Endothelial cell of umbilical vein (primary cell): ENCODE data around the gene OR6K2. TPM values are rescaled to one million over a fixed set of nuclear protein-coding genes. Genes with fewer than 3 reads are reported as not detected.

Experiments
- BruUV-seq: library from RNA; stranded (reverse); fragments of 400-500 nt; replicated peaks from 2 replicates; lab custom pipeline; 2021; lab: Mats Ljungman, UMichigan
- CTCF ChIA-PET: fragments of 300-600, 350-600 bp; sonication (Branson Sonifier 250); formaldehyde crosslinking; loops from one replicate; lab custom pipeline; 2021; ENCODE audit warnings: antibody characterized with exemption, inconsistent platforms; lab: Charles Lee
- POLR2A ChIA-PET: fragments of 300-600, 350-600 bp; sonication (Branson Sonifier 250); formaldehyde crosslinking; loops from one replicate; lab custom pipeline; 2021; ENCODE audit warnings: antibody characterized with exemption, inconsistent platforms; lab: Charles Lee
- DNase-seq: peaks from one replicate; pipeline ENCODE4 v3.0.0-alpha.2; 2011; ENCODE audit warnings: low read depth, low spot score
- FAIRE-seq: peaks from 2 replicates; lab custom pipeline; 2011; peaks lifted over from hg19 to GRCh38; lab: Jason Lieb, UNC
- H2AFZ ChIP-seq: 2 replicates; pipeline ENCODE4 v1.6.0; 2012; ENCODE audit warnings: low read depth, low read length, control low read depth, inconsistent platforms
- H3K27ac ChIP-seq: 2 replicates; pipeline ENCODE4 v1.5.1; 2011; ENCODE audit warnings: low read depth, mild to moderate bottlenecking, control low read depth, low read length, moderate library complexity; ENCODE audit not compliant: insufficient read depth
- H3K27me3 ChIP-seq, 2 experiments: 2 replicates each; pipeline versions ENCODE4 v1.6.0 to v1.6.1; 2011; ENCODE audit warnings: low read length in 2 of 2, mixed read lengths in 1 of 2; ENCODE audit not compliant: control insufficient read depth in 2 of 2, insufficient read depth in 2 of 2
- H3K36me3 ChIP-seq, 2 experiments: 2 replicates in 1 of 2; 3 replicates in 1 of 2; pipeline ENCODE4 v1.5.1; 2011; ENCODE audit warnings: low read length in 2 of 2, mild to moderate bottlenecking in 1 of 2, moderate library complexity in 1 of 2; ENCODE audit not compliant: control insufficient read depth in 2 of 2, insufficient read depth in 2 of 2; ENCODE audit errors: extremely low read depth in 1 of 2
- H3K4me1 ChIP-seq: 3 replicates; pipeline ENCODE4 v1.5.1; 2011; ENCODE audit warnings: mild to moderate bottlenecking, low read length; ENCODE audit not compliant: control insufficient read depth, insufficient read depth; ENCODE audit errors: extremely low read depth
- H3K4me2 ChIP-seq: 2 replicates; pipeline ENCODE4 v1.6.1; 2011; ENCODE audit warnings: low read length, control low read depth, mixed read lengths; ENCODE audit not compliant: insufficient read depth
- H3K4me3 ChIP-seq, 3 experiments: fragments of 200-600 bp in 1 of 3; sonication (generic), shearing (Covaris generic) in 1 of 3; replicated peaks in 1 of 3; 2 replicates each; pipeline ENCODE4 v1.5.1; 2011 to 2016; ENCODE audit warnings: control low read depth in 3 of 3, low read length in 3 of 3, mild to moderate bottlenecking in 2 of 3, inconsistent platforms in 1 of 3, low read depth in 1 of 3, moderate library complexity in 1 of 3; ENCODE audit not compliant: insufficient read depth in 1 of 3
- H3K79me2 ChIP-seq: 2 replicates; pipeline ENCODE4 v1.6.0; 2012; ENCODE audit warnings: low read length, inconsistent platforms; ENCODE audit not compliant: control insufficient read depth, insufficient read depth
- H3K9ac ChIP-seq: replicated peaks from 2 replicates; pipeline ENCODE3; 2011; ENCODE audit warnings: low read length, control low read depth; ENCODE audit not compliant: insufficient read depth; ENCODE audit errors: extremely low read depth
- H3K9me1 ChIP-seq: replicated peaks from 3 replicates; pipeline ENCODE4 v1.6.0; 2011; ENCODE audit warnings: mild to moderate bottlenecking, low read length; ENCODE audit not compliant: control insufficient read depth, insufficient read depth; ENCODE audit errors: extremely low read depth
- H3K9me3 ChIP-seq: replicated peaks from 2 replicates; pipeline ENCODE4 v1.5.1; 2012; ENCODE audit warnings: low read length, inconsistent platforms; ENCODE audit not compliant: control insufficient read depth, insufficient read depth
- H4K20me1 ChIP-seq: replicated peaks from 2 replicates; pipeline ENCODE3; 2011; ENCODE audit warnings: mild to moderate bottlenecking, low read length; ENCODE audit not compliant: control insufficient read depth, insufficient read depth; ENCODE audit errors: extremely low read depth
- CTCF ChIP-seq, 2 donors: IDR thresholded peaks; 1 replicate in 1 of 2; 2 replicates in 1 of 2; pipeline ENCODE4 v1.5.1; 2011; ENCODE audit warnings: low read length in 2 of 2, mild to moderate bottlenecking in 2 of 2, moderate library complexity in 2 of 2, control low read depth in 1 of 2, inconsistent platforms in 1 of 2, low read depth in 1 of 2; ENCODE audit not compliant: insufficient read depth in 1 of 2; ENCODE audit errors: extremely low read depth in 1 of 2
- EZH2 ChIP-seq: IDR thresholded peaks from 2 replicates; pipeline ENCODE4 v1.6.1; 2012; ENCODE audit warnings: borderline replicate concordance, low read depth, mild to moderate bottlenecking, moderate library complexity, low read length, inconsistent platforms; ENCODE audit not compliant: severe bottlenecking
- FOS ChIP-seq: IDR thresholded peaks from 2 replicates; pipeline ENCODE4 v1.6.1; 2011; ENCODE audit warnings: mild to moderate bottlenecking, low read length, moderate library complexity, borderline replicate concordance; ENCODE audit not compliant: insufficient read depth
- GATA2 ChIP-seq: IDR thresholded peaks from 2 replicates; pipeline ENCODE4 v1.7.0; 2011; ENCODE audit warnings: low read depth, mild to moderate bottlenecking, moderate library complexity, mixed read lengths, low read length; ENCODE audit not compliant: insufficient read length, insufficient read depth
- JUN ChIP-seq: IDR thresholded peaks from 2 replicates; pipeline ENCODE4 v1.6.1; 2011; ENCODE audit warnings: borderline replicate concordance, low read depth; ENCODE audit not compliant: insufficient read length, insufficient read depth
- MYC ChIP-seq: IDR thresholded peaks from one replicate; pipeline ENCODE4 v1.6.1; 2011; ENCODE audit warnings: mild to moderate bottlenecking, low read depth, low read length
- POLR2A ChIP-seq: IDR thresholded peaks from 2 replicates; pipeline ENCODE4 v1.6.1; 2012; ENCODE audit warnings: low read depth, mild to moderate bottlenecking, control low read depth, low read length
- POLR2AphosphoS5 ChIP-seq: IDR thresholded peaks from 2 replicates; pipeline ENCODE4 v1.6.1; 2012; ENCODE audit warnings: low read depth, mild to moderate bottlenecking, control low read depth, low read length, moderate library complexity; ENCODE audit not compliant: insufficient read depth
- dilution Hi-C: fragments of 300-500 bp; cut with MboI; formaldehyde crosslinking; loops from one replicate; pipeline ENCODE4 v1.15.0; 2019; ENCODE audit warnings: low sequenced_read_pairs; ENCODE audit not compliant: extremely low pct_ligation_motif_present
- intact Hi-C: fragments of 100-400 bp; cut with micrococcal nuclease; formaldehyde crosslinking; loops from one replicate; pipeline ENCODE4 v1.10.0; 2022
- polyA plus RNA-seq, 4 experiments: library from polyadenylated mRNA; depleted of rRNA in 3 of 4; stranded (reverse) in 3 of 4; unstranded in 1 of 4; fragments of >200 nt; gene quantifications; 2 replicates each; pipeline versions ENCODE4 v1.2.1 to v1.2.3, GENCODE V29; 2011 to 2012; ENCODE audit warnings: missing spikeins in 1 of 4
- total RNA-seq: library from RNA; stranded (reverse); gene quantifications from 2 replicates; pipeline ENCODE4 v1.2.3, GENCODE V29; 2021
- TF ChIP-seq, protein P1 (sequence below): IDR thresholded peaks from 2 replicates; pipeline ENCODE4 v1.6.1; 2011; ENCODE audit not compliant: insufficient read depth, insufficient read length

OR6K2 gene
- total and polyA plus RNA-seq, 2 donors (not counting 3 experiments of a cell fraction or from before 2014, with no cell fraction given): not detected

- CTCF ChIA-PET: no interaction called here
- BruUV-seq: no TSS peak
Measured at GRCh38 chr1:158728510-158729225, 28.2 kb upstream of the OR6K2 start.

DNA sequence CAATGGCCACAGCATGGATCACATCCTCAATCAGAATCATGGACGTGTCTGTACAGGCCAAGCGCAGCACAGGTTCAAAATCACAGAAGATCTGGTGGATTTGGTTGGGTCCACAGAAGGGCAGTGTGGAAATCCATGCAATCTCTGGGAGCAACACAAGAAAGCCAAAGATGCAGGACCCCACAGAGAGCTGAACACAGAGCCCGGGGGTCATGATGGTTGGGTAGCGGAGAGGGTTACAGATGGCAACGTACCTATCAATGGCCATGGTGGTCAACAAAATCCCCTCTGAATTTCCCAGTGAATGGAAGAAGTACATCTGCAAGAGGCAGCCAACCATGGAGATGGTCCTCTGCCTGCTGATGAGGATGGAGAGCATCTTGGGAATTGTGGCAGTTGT is 24.0 kb upstream of the OR6K2 start:
- BruUV-seq: no TSS peak
- no peak for DNase-seq
- intact Hi-C loops: no loop called here

More at GRCh38 chr1:158728510-158729225, 28.2 kb upstream of the OR6K2 start:
- DNase-seq (no peak), FAIRE-seq (no peak)
- Histone ChIP-seq H3K9me3 (no peaks in the 10 kb centered on the region), H3K79me2 (no peaks in the 10 kb centered on the region), H3K9me1 (no peaks in the 10 kb centered on the region), H3K9ac (no peak overlapping the region), H3K4me1 (no peaks in the 10 kb centered on the region), H3K27ac (no peak overlapping the region), H3K4me2 (no peak overlapping the region), H3K36me3 (no peaks in the 10 kb centered on the region), H4K20me1 (no peaks in the 10 kb centered on the region), H3K27me3 (no peaks in the 10 kb centered on the region), H2AFZ (no peak overlapping the region), H3K4me3 (no peak overlapping the region)
- TF ChIP-seq FOS (no peak), GATA2 (no peak), EZH2 (no peak), POLR2AphosphoS5 (no peak), POLR2A (no peak)
- TF ChIP-seq, protein P1, sequence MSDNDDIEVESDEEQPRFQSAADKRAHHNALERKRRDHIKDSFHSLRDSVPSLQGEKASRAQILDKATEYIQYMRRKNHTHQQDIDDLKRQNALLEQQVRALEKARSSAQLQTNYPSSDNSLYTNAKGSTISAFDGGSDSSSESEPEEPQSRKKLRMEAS: no peak
- intact Hi-C loops (no loop called here), dilution Hi-C loops (no loop called here)
- POLR2A ChIA-PET: no interaction called here

More for the DNA sequence above, 24.0 kb upstream of the OR6K2 start:
- Histone ChIP-seq H4K20me1 (no peaks in the 10 kb centered on the region), H3K4me2 (no peak overlapping the region), H3K27me3 (no peaks in the 10 kb centered on the region), H3K9ac (no peak overlapping the region), H3K27ac (no peak overlapping the region), H3K9me1 (no peaks in the 10 kb centered on the region), H2AFZ (no peak overlapping the region), H3K4me3 (no peak overlapping the region), H3K36me3 (no peaks in the 10 kb centered on the region), H3K79me2 (no peaks in the 10 kb centered on the region), H3K4me1 (no peaks in the 10 kb centered on the region), H3K9me3 (no peaks in the 10 kb centered on the region)
- TF ChIP-seq MYC (no peak), POLR2AphosphoS5 (no peak), CTCF (IDR thresholded peaks at IDR 0.05; ENCODE audit: extremely low read depth in 1 of 2, insufficient read depth in 1 of 2, low read depth in 1 of 2, low read length in 2 of 2) (no peak), FOS (no peak), EZH2 (no peak), POLR2A (no peak), JUN (no peak), GATA2 (no peak)
- TF ChIP-seq, protein P1: no peak
- dilution Hi-C loops: no loop called here
- FAIRE-seq: no peak
- ChIA-PET CTCF (interaction anchor here (1.0 kb wide), 1 partner anchor 26 kb away, joined by 3 read pairs; no protein-coding TSS in a partner anchor), POLR2A (no interaction called here)
